ENCODE data around the gene FAIM2. TPM values are rescaled to one million over a fixed set of nuclear protein-coding genes. Genes with fewer than 3 reads are reported as not detected.

Gene FAIM2
- total and polyA plus RNA-seq, 9 of the 15 experiments (the other 6 are each of a cell fraction or from before 2014, with no cell fraction given), result 0.01 to 0.10 TPM; not detected in 7

GRCh38 chr12:49892732-49893317, 10.9 kb downstream of the FAIM2 start:
- Histone ChIP-seq H3K27ac (ENCODE audit: extremely low read depth, low read depth, low read length) (no peak overlapping the region), H3K9me1 (ENCODE audit: control insufficient read depth, insufficient read depth, low read length) (no peaks in the 10 kb centered on the region), H3K36me3 (ENCODE audit: control insufficient read depth, insufficient read depth, low read length) (no peaks in the 10 kb centered on the region), H3K27me3 (ENCODE audit: control insufficient read depth in 2 of 2, insufficient read depth in 2 of 2, low read length in 2 of 2) (peaks cover 3 to 11% of the 10 kb centered on the region in 2 experiments; a peak in 3 of 5 replicates), H3K9ac (ENCODE audit: insufficient read depth in 1 of 2, low read depth in 2 of 2, low read length in 2 of 2) (no peak overlapping the region), H3K4me1 (replicated peaks in 1 of 2; ENCODE audit: control insufficient read depth in 2 of 2, insufficient read depth in 2 of 2, low read length in 2 of 2) (peaks cover 11 to 38% of the 10 kb centered on the region in 2 experiments; a peak in 4 of 5 replicates), H3K4me2 (ENCODE audit: insufficient read depth, low read length) (peak overlapping the region; percentile 54; the same call in 1 of the 2 replicates), H4K20me1 (replicated peaks; ENCODE audit: control insufficient read depth, insufficient read depth, low read length) (peaks cover 7% of the 10 kb centered on the region; the same call in 1 of the 2 replicates), H3K4me3 (no peak overlapping the region), H2AFZ (ENCODE audit: low read depth, low read length) (no peak overlapping the region), H3K79me2 (ENCODE audit: control insufficient read depth, insufficient read depth, low read length) (no peaks in the 10 kb centered on the region), H3K9me3 (replicated peaks; ENCODE audit: control insufficient read depth, insufficient read depth, low read depth, low read length) (no peaks in the 10 kb centered on the region)
- BruUV-seq (replicated peaks), result no TSS peak
- no peak for DNase-seq (ENCODE audit: extremely low read depth in 1 of 4, low spot score in 3 of 4)
- FAIRE-seq, result no peak
- ChIA-PET CTCF (ENCODE audit: low intra/inter-chr PET ratio) (no interaction called here), POLR2A (interaction anchor here (1.2 kb wide), 2 partner anchors 8 to 24 kb away, joined by 3 to 4 read pairs; no protein-coding TSS in a partner anchor)
- no peak for TF ChIP-seq SMAD4 (CRISPR knock-in tag; conservative IDR thresholded peaks at IDR 0.05)
- no peak for TF ChIP-seq TCF7L2 (IDR thresholded peaks at IDR 0.05; ENCODE audit: low read depth, low read length)
- intact Hi-C loops (cut with micrococcal nuclease), result no loop called here
- ATAC-seq, result no peak
- WGBS (ENCODE audit: insufficient coverage, low coverage, missing lambda C conversion rate), result 3% methylated on average over 3 of the region's 3 CpGs
- in situ Hi-C loops (cut with MboI), result no loop called here

DNA sequence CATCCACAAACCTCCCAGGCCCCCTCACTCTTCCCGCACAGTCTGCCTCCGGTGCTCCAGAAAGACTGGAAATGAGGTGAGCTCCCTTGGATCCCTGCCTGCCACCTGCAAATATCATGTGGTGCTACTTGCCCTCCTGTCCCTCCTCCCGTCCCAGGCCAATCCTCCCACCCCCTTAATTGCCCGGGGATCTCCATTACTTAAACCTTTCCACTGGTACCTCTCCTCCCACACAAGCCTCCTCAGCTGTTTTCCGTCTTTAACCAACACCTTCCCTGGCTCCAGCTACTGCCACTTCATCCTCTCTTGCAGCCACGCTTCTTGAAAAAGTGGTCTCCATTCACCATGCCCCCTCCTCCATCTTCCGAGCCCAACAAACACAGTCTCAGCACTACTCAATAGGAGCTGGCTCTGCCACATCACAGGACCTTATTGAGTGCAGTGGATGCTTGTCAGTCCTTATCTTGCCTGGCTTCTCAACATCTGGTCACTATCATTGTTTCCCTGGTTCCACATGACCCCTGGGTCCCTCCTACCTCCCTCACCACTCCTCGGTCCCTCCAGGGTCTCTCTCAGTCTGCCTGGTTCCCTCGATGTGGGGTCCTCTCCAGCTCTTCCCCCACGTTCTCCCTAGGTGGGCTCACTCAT, 11.5 kb downstream of the FAIM2 start:
- H3K27me3 ChIP-seq (ENCODE audit: control insufficient read depth in 2 of 2, insufficient read depth in 2 of 2, low read length in 2 of 2), result peaks cover 9 to 17% of the 10 kb centered on the region in 2 experiments; a peak in 4 of 5 replicates
- peak in 1 of 2 experiments; percentile 28; a peak in 1 of 4 replicates for TF ChIP-seq HDAC1 (IDR thresholded peaks at IDR 0.05)
- TF ChIP-seq ZNF239 (CRISPR knock-in tag; IDR thresholded peaks at IDR 0.05), result peak; percentile 73; the same call in 1 of the 2 replicates
- TF ChIP-seq ARID1B (IDR thresholded peaks at IDR 0.05), result peak; percentile 89
- no peak for TF ChIP-seq MEF2D (tag; conservative IDR thresholded peaks at IDR 0.05; ENCODE audit: low read depth)
- peak; percentile 55; the same call in 1 of the 2 replicates for TF ChIP-seq EP300 (IDR thresholded peaks at IDR 0.05; ENCODE audit: low read length)
- TF ChIP-seq TCF3 (CRISPR knock-in tag; IDR thresholded peaks at IDR 0.05), result peak; percentile 77
- peak; percentile 42; the same call in 1 of the 2 replicates for TF ChIP-seq STAT5A (IDR thresholded peaks at IDR 0.05; ENCODE audit: borderline replicate concordance, low read length)
- peak; percentile 78 for TF ChIP-seq TEAD4 (IDR thresholded peaks at IDR 0.05; ENCODE audit: low read length)
- TF ChIP-seq TEAD4 (CRISPR knock-in tag; IDR thresholded peaks at IDR 0.05; ENCODE audit: borderline replicate concordance), result no peak
- TF ChIP-seq TFAP4 (CRISPR knock-in tag; IDR thresholded peaks at IDR 0.05; ENCODE audit: borderline replicate concordance), result peak; percentile 55; the same call in 1 of the 2 replicates
- peak; percentile 72; the same call in 1 of the 2 replicates for TF ChIP-seq DPF2 (IDR thresholded peaks at IDR 0.05)
- TF ChIP-seq MTA2 (IDR thresholded peaks at IDR 0.05; ENCODE audit: low read depth), result peak; percentile 80
- TF ChIP-seq FOSL1 (tag; conservative IDR thresholded peaks at IDR 0.05), result 0 out of 2 replicates have a peak, but pooled peaks have one; percentile 18

More for the DNA sequence above, 11.5 kb downstream of the FAIM2 start:
- ATAC-seq (peak; percentile 57), FAIRE-seq (peak; percentile 78), DNase-seq (ENCODE audit: extremely low read depth in 1 of 4, low spot score in 3 of 4) (peak; percentile 39 to 58 (median 53))
- H3K9me3 ChIP-seq (replicated peaks; ENCODE audit: control insufficient read depth, insufficient read depth, low read depth, low read length), result no peaks in the 10 kb centered on the region
- no peak overlapping the region for H2AFZ ChIP-seq (ENCODE audit: low read depth, low read length)
- 1% methylated on average over 10 of the region's 10 CpGs for WGBS (ENCODE audit: insufficient coverage, low coverage, missing lambda C conversion rate)
- in situ Hi-C loops (cut with MboI), result no loop called here
- BruUV-seq (replicated peaks), result no TSS peak
- POLR2A ChIA-PET, result interaction anchor here (0.6 to 1.2 kb wide), 2 partner anchors 9 to 33 kb away, joined by 3 to 4 read pairs; no protein-coding TSS in a partner anchor
- CTCF ChIA-PET (ENCODE audit: low intra/inter-chr PET ratio), result no interaction called here
- H3K4me1 ChIP-seq (replicated peaks in 1 of 2; ENCODE audit: control insufficient read depth in 2 of 2, insufficient read depth in 2 of 2, low read length in 2 of 2), result peaks cover 11 to 38% of the 10 kb centered on the region in 2 experiments; a peak in 4 of 5 replicates
- H3K4me3 ChIP-seq, result no peak overlapping the region
- intact Hi-C loops (cut with micrococcal nuclease), result no loop called here
- H3K27ac ChIP-seq (ENCODE audit: extremely low read depth, low read depth, low read length), result no peak overlapping the region
- no peaks in the 10 kb centered on the region for H3K79me2 ChIP-seq (ENCODE audit: control insufficient read depth, insufficient read depth, low read length)
- H4K20me1 ChIP-seq (replicated peaks; ENCODE audit: control insufficient read depth, insufficient read depth, low read length), result peaks cover 11% of the 10 kb centered on the region; the same call in 1 of the 2 replicates
- H3K9ac ChIP-seq (ENCODE audit: insufficient read depth in 1 of 2, low read depth in 2 of 2, low read length in 2 of 2), result no peak overlapping the region
- no peaks in the 10 kb centered on the region for H3K36me3 ChIP-seq (ENCODE audit: control insufficient read depth, insufficient read depth, low read length)
- H3K4me2 ChIP-seq (ENCODE audit: insufficient read depth, low read length), result peak overlapping the region; percentile 54
- no peaks in the 10 kb centered on the region for H3K9me1 ChIP-seq (ENCODE audit: control insufficient read depth, insufficient read depth, low read length)
